Adrenal gland (tissue), 5 donors: ENCODE results near the gene FAF1.

Experiments used
- POLR2A ChIP-seq, 2 donors: fragments of 450-650 bp; IDR thresholded peaks; one replicate each; pipeline ENCODE4 v1.6.1; 2017; ENCODE audit warnings: antibody characterized with exemption in 2 of 2, mild to moderate bottlenecking in 2 of 2, moderate library complexity in 1 of 2
- TF ChIP-seq, protein P1 (sequence below), 6 experiments: fragments of 450-650 bp in 4 of 6; fragments of 200-600 bp in 2 of 6; sonication (generic) in 1 of 6; IDR thresholded peaks; 1 replicate in 5 of 6; 2 replicates in 1 of 6; pipeline versions ENCODE4 v1.5.1 to v1.8.0; 2016 to 2021; ENCODE audit warnings: antibody characterized with exemption in 6 of 6, mild to moderate bottlenecking in 2 of 6, moderate library complexity in 1 of 6
- donor health status: DM: no; HTN: no; CAD: no.

DNA sequence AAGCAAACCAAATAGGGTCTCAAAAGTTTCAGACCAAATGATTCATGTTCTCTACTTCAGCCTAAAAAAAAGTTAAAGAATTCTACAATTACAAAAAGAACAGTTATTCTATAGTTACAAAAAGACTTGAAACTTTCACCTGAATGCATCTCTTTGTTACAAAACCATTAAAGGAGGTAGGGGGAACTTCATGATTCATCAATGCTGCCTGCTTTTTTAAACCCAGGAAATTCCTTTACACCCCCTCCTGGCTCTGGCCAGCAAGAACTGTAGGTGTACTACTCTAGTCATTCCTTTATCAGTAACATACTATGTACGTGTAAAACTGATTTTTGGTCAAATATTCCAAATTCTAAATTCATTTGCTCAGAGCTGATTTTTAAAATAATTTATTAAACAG, 5.0 kb downstream of the FAF1 start:
- TF ChIP-seq, protein P1, sequence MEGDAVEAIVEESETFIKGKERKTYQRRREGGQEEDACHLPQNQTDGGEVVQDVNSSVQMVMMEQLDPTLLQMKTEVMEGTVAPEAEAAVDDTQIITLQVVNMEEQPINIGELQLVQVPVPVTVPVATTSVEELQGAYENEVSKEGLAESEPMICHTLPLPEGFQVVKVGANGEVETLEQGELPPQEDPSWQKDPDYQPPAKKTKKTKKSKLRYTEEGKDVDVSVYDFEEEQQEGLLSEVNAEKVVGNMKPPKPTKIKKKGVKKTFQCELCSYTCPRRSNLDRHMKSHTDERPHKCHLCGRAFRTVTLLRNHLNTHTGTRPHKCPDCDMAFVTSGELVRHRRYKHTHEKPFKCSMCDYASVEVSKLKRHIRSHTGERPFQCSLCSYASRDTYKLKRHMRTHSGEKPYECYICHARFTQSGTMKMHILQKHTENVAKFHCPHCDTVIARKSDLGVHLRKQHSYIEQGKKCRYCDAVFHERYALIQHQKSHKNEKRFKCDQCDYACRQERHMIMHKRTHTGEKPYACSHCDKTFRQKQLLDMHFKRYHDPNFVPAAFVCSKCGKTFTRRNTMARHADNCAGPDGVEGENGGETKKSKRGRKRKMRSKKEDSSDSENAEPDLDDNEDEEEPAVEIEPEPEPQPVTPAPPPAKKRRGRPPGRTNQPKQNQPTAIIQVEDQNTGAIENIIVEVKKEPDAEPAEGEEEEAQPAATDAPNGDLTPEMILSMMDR (IDR thresholded peaks at IDR 0.05) = no peak
- no peak for TF ChIP-seq POLR2A (IDR thresholded peaks at IDR 0.05)
